Cardiac muscle cell (in vitro differentiated cells and primary cell): Measurements from ENCODE around the gene HMX1. TPM values are rescaled to one million over a fixed set of nuclear protein-coding genes. Genes with fewer than 3 reads are reported as not detected.

Source experiments
- DNase-seq, 2 donors: peaks; one replicate each; pipeline versions ENCODE4 v3.0.0 to v3.0.0-alpha.2; 2010 to 2017; ENCODE audit warnings: low read depth in 1 of 2, low spot score in 1 of 2
- H3K27ac ChIP-seq: fragments of 200-600 bp; sonication (generic); 2 replicates; pipeline ENCODE4 v1.5.1; 2016
- H3K27me3 ChIP-seq: fragments of 200-600 bp; sonication (generic); 2 replicates; pipeline ENCODE4 v1.6.0; 2016; ENCODE audit warnings: control low read depth
- H3K36me3 ChIP-seq: fragments of 200-600 bp; sonication (generic); 2 replicates; pipeline ENCODE4 v1.5.1; 2016; ENCODE audit warnings: control low read depth
- H3K4me1 ChIP-seq: fragments of 200-600 bp; sonication (generic); 2 replicates; pipeline ENCODE4 v1.8.1; 2017; ENCODE audit warnings: low read depth, mild to moderate bottlenecking, mixed run types
- H3K4me3 ChIP-seq: fragments of 200-600 bp; sonication (generic); 2 replicates; pipeline ENCODE4 v1.5.1; 2016; ENCODE audit warnings: mild to moderate bottlenecking
- H3K9me3 ChIP-seq: fragments of 200-600 bp; sonication (generic); 2 replicates; pipeline ENCODE4 v1.5.1; 2017; ENCODE audit warnings: low read depth, mild to moderate bottlenecking, control low read depth
- CTCF ChIP-seq: IDR thresholded peaks from 2 replicates; pipeline ENCODE4 v1.5.1; 2012; ENCODE audit warnings: low read depth, mild to moderate bottlenecking, low read length
- polyA plus RNA-seq: library from polyadenylated mRNA; unstranded; fragments of >200 nt; fragmentation: Nextera tagmentation; extraction: Ambion mirVana; gene quantifications from 2 replicates; pipeline ENCODE4 v1.2.1, GENCODE V29; 2016
- total RNA-seq: library from RNA; depleted of rRNA; stranded (reverse); fragments of >200 nt; gene quantifications from 2 replicates; pipeline ENCODE4 v1.2.3, GENCODE V29; 2016

HMX1 gene
- total and polyA plus RNA-seq, 2 experiments from 2014 or later = 0.13 TPM; not detected in 1

GRCh38 chr4:8888856-8889255, 17.2 kb upstream of the HMX1 start:
- TF ChIP-seq CTCF = no peak
- Histone ChIP-seq H3K36me3 (no peaks in the 10 kb centered on the region), H3K4me3 (no peak overlapping the region), H3K27me3 (peaks cover 100% of the 10 kb centered on the region), H3K4me1 (no peaks in the 10 kb centered on the region), H3K27ac (no peak overlapping the region), H3K9me3 (no peaks in the 10 kb centered on the region)
- no peak for DNase-seq

GRCh38 chr4:8886612-8887406, 15.2 kb upstream of the HMX1 start:
- Histone ChIP-seq H3K4me3 (no peak overlapping the region), H3K9me3 (no peaks in the 10 kb centered on the region), H3K27me3 (peaks cover 99% of the 10 kb centered on the region), H3K4me1 (no peaks in the 10 kb centered on the region), H3K36me3 (no peaks in the 10 kb centered on the region), H3K27ac (no peak overlapping the region)
- DNase-seq = no peak
- peak; percentile 36 for TF ChIP-seq CTCF

- Histone ChIP-seq H3K27ac (no peak overlapping the region), H3K4me1 (no peaks in the 10 kb centered on the region), H3K27me3 (peaks cover 99% of the 10 kb centered on the region), H3K36me3 (no peaks in the 10 kb centered on the region), H3K4me3 (no peak overlapping the region), H3K9me3 (no peaks in the 10 kb centered on the region)
- no peak for TF ChIP-seq CTCF
- no peak for DNase-seq
Measured at GRCh38 chr4:8882239-8882638, 10.6 kb upstream of the HMX1 start.

- no peaks in the 10 kb centered on the region for H3K36me3 ChIP-seq
- DNase-seq = no peak
- no peak overlapping the region for H3K27ac ChIP-seq
- no peak for TF ChIP-seq CTCF
- peaks cover 99% of the 10 kb centered on the region for H3K27me3 ChIP-seq
- no peaks in the 10 kb centered on the region for H3K4me1 ChIP-seq
- H3K4me3 ChIP-seq = no peak overlapping the region
- H3K9me3 ChIP-seq = no peaks in the 10 kb centered on the region
Measured at GRCh38 chr4:8880851-8881250, 9.2 kb upstream of the HMX1 start.

- no peak overlapping the region for H3K27ac ChIP-seq
Measured at GRCh38 chr4:8879574-8879973, 7.9 kb upstream of the HMX1 start.

More at GRCh38 chr4:8879574-8879973, 7.9 kb upstream of the HMX1 start:
- Histone ChIP-seq H3K4me3 (no peak overlapping the region), H3K27me3 (peaks cover 99% of the 10 kb centered on the region), H3K9me3 (no peaks in the 10 kb centered on the region), H3K36me3 (no peaks in the 10 kb centered on the region), H3K4me1 (no peaks in the 10 kb centered on the region)
- no peak for TF ChIP-seq CTCF
- no peak for DNase-seq
